ENCODE results near the gene TAS2R1.

Gene TAS2R1

GRCh38 chr5:9630251-9630650, at the start of gene TAS2R1:
TAS2R1 (minus strand) TSS chr5:9630351; CDS start chr5:9630032, 319 bp downstream.
- DNase-seq: no peak

DNA sequence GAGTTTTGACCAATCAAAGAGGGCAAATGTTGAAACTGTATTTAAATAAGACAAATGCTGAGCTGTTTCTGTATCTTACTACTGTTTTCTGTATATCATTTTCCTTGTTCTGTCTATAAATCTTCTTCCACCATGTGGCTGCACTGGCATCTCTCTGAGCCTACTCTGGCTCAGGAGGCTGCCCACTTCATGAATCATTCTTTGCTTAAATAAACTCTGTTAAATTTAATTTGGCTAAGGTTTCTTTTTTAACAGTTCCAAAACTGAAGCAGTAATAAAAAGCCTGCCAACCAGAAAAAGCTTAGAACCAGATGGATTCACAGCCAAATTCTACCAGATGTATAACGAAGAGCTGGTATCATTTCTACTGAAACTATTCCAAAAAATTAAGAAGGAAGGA, 40.2 kb upstream of the TAS2R1 start:
- DNase-seq: no peak

DNA sequence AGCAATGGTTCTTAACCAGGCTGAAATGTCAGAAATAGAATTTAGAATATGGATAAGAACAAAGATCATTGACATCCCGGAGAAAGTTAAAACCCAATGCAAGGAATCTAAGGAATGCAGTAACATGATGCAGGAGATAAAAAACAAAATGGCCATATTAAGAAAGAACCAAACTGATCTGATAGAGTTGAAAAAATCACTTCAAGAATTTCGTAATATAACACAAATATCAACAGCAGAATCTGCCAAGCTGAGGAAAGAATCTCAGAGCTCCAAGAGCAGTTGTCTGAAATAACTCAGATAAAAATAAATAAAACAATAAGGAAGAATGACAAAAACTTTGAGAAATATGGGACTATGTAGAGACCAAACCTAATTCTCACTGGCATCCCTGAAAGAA, 37.8 kb upstream of the TAS2R1 start:
- DNase-seq: no peak

GRCh38 chr5:9663891-9664290, 33.7 kb upstream of the TAS2R1 start:
- DNase-seq: no peak

DNA sequence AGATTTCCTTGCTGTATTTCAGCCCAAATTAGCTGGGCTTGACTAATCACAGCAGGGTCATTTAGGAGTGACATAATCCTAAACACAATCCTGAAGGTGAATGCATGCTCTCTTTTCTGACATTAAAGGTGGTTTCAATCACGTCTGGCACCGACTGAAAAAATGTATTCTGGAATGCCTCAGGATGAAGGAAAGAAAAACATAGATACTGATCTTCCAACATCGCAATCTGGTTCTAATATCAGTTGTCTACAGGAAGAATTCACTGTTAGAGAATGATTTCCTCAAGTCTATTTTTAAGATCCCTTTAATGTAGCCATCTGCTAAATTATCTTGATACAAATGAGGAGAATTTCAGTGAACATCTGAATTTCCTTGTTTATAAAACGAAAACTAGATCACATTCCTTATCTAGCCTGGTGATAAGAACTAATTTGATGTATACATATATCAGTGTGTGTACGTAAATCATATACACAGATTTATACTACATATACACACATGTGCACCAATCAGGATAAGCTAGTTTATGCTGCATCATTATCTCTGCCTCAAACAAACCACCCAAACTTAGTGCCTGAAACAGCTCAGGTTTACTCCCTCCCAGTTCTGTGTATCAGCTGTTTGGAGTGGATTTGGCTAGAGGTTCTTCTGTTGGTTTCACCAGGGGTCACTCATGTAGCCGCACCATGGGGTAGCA, 31.3 kb upstream of the TAS2R1 start:
- no peak for DNase-seq

GRCh38 chr5:9658706-9659105, 28.6 kb upstream of the TAS2R1 start:
- no peak for DNase-seq

DNA sequence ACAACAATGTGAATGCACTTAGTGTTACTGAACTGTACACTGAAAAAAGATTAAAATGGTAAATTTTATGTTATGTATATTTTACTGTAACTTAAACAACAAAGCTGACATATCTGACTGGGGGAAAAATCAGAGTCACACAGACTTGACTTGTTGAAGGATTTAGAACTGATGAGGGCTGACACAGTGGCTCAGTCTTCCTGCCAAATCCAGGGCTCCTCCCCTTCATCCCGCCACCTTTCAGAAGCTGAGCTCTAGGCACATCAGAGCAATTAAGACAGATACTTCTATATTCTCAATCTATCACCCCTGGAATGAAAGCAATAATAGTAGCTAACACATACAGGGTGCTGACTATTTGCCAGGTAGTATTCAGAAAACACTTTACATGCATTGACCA, 27.7 kb upstream of the TAS2R1 start:
- no peak for DNase-seq

GRCh38 chr5:9655641-9656040, 25.5 kb upstream of the TAS2R1 start:
- DNase-seq: no peak

GRCh38 chr5:9654886-9655285, 24.7 kb upstream of the TAS2R1 start:
- DNase-seq: no peak

- no peak for DNase-seq
Observed at GRCh38 chr5:9653811-9654210, 23.7 kb upstream of the TAS2R1 start.

DNA sequence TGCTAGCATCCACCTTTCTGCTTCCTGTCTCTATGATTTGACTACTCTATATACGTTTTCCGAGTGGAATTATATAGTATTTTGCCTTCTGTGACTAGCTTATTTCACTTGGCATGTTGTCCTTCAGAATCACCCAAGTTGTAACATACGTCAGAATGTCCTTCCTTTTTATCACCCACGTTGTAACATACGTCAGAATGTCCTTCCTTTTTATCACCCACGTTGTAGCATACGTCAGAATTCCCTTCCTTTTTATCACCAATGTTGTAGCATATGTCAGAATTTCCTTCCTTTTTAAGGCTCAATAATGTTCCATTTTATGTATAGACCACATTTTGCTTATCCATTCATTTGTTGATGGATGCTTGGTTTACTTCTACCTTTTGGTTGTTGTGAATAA, 22.9 kb upstream of the TAS2R1 start:
- no peak for DNase-seq

GRCh38 chr5:9652295-9652694, 22.1 kb upstream of the TAS2R1 start:
- no peak for DNase-seq

DNA sequence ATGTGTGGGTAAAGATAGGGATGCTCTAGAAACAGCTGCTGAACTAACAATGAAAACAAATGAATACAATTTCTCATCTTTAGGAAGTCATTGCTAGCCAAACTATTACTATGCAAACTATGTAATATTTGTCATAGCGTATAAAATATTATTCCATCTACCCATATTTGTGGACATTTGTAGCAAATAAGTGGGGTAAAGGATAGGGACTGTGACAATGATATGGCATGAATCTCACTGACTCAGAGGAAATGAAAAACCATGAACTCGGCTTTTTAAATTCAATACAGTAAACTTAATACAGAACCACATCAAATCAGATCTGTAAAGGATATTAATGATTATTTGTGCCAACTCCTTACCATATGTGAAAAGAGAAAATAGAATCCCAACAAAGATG, 16.7 kb upstream of the TAS2R1 start:
- DNase-seq: no peak

DNA sequence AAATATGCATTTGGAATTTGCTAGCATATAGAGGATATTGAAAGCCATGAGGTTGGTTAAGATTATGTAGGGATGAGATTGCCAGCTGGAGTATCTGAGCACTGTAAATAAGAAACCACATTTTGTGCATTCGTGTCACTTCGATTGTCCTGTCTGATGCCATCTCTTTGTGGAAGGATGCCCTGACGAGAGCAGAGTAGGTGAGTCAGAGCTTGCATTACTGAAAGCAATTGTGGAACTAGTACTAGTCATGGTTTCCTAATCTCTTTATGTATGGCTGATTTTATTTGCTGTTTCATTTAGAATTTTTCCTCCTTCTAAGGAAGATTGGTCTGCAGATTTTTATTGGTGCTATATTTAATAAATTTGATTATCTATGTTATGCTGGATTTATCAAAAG, 14.5 kb upstream of the TAS2R1 start:
- DNase-seq: no peak

- no peak for DNase-seq
Observed at GRCh38 chr5:9642621-9643020, 12.5 kb upstream of the TAS2R1 start.

DNA sequence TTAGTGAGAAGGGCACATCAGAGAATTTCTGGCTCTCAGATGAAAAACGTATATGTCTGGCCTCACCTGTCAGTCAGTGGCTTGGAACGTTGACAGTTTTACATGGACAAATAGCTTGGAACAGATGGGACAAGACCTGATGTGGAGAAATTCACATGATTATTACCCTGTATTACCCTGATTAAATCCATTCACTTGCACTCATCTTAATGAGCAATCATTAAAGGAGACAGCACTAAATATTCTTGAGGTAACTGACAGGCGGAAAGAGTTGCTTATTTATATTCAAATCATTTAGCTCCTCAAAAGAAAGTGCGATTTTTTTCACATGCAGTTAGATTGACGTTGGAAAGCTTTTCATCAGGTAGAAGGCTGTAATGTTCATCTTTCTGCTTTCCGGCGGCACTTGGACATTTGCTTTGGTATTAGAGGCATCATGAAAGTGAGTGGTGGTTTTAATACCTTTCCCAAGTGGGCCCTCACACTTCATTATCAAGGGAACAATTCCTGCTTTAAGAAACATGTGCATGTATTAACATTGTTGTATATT, 11.7 kb upstream of the TAS2R1 start:
- DNase-seq: no peak

DNA sequence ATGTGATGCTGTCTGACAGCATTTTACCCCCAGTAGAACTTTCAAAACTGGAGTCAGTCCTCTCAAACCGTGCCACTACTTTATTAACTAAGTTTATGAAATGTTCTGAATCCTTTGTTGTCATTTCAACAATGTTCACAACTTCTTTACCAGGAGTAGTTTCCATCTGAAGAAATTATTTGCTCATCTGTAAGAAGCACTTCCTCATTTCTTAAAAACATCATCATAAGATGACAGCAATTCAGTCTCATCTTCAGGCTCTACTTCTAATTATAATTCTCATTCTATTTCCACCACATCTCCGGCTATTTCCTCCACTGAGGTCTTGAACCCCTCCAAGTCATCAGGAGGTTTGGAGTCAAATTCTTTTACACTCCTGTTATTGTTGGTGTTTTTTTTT, 2.3 kb upstream of the TAS2R1 start:
- no peak for DNase-seq

DNA sequence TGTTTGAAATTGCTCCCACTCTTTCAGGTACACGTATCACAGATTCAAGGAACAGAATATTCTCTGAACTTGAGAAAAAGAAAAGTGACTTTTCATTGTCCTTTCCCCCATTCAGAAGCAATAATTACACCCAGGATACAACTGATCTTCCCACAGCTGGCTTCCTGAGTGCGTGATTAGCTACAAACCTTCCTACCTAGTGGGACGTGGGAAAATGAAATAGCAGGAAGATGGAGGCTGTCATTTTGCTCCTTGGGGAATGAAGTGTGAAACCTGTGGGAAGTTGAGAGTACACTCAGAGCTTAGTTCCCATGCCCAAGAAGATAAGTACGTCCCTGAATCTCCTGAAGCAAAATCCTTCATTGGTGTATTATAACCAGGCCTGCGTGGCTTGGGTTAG, 2.6 kb downstream of the TAS2R1 start:
- DNase-seq: no peak

DNA sequence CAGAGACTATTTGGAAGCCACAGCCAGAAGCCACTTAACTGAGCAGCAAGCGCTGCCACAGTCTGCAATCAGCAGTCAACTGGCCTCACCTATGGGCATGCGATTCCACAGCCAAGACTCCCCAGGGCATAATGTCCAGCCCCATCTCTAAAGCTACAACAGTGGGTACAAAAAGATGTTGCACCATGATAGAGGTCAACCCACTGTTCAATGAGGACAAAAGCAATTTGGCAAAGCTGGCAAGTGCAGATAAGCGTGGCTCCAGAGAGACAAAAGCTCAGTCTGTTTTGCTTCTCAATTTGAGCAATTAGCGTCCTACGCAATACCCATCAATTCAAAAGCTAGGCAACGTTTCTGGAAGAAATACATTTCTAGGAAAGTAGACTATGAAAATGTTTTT, 3.2 kb downstream of the TAS2R1 start:
- peak; percentile 56 for DNase-seq

DNA sequence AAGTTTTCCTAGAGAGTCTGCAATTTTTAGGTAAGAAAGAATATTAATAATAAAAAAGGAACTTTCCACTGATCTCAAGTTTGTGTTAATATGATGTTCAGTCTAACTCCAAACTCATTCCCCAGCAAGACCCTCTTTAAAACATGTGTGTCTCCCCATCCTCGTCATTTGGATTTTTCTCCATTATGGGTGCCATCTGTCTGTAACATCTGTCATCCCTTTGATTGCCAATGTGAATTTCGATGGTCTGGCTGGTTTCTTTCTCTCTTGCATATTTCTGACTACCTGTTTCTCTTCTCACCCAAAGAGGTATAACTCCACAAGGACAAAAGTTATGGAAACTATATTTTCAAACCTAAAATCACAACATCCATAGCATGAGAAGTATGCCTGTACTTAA, 4.4 kb downstream of the TAS2R1 start:
- DNase-seq: no peak

DNA sequence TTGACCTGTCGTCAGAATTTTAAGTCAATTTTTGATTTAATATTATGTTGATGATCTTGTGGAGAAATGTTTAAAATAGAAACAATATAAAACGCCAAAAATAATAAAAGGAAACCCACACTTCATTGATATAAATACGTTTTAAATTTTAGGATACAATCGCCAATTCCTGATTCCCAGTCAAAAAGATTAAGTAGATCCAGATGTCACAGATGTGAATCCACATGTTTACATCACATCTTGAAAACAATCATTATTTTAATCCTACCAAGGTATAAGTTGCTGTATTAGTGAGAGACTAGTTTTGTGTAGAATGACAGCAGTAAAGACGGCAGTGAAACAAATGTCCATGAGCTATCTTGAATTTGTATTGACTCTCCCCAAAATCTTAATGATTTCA, 4.9 kb downstream of the TAS2R1 start:
- DNase-seq: no peak

DNA sequence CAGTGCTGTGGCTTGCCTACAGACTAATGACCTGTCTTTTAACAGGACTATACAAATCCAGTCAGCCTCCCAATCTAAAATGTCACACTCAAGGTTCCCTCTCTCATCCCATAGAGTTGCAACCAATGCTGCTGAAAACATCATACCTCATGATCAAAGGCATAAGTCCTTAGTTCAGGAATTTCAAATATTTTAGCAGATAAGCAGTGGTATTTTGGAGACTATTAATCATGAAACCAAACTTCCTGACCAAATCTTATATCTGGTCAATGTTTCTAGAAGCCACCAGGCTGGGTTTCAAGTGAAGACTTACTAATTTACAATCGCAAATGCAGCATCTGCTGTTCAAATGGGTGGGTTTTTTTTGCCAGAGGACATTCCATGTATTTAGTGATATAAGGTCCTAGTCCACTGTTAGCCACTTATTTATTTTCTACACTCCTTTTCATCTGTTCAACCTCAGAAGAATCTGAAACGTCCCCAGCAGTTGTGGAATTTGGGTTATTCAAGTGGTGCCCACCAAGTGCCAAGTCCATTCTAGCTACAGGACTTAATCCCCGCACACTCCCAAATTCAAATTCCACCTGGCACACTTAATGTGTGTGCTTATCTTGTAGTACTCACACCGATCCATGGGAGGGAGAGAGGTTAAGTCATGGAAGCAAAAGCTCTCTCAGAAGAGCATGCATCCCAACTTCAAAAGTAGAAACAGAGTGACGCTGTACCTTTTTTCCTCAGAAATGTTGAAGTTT, 5.8 kb downstream of the TAS2R1 start:
- DNase-seq: no peak

DNA sequence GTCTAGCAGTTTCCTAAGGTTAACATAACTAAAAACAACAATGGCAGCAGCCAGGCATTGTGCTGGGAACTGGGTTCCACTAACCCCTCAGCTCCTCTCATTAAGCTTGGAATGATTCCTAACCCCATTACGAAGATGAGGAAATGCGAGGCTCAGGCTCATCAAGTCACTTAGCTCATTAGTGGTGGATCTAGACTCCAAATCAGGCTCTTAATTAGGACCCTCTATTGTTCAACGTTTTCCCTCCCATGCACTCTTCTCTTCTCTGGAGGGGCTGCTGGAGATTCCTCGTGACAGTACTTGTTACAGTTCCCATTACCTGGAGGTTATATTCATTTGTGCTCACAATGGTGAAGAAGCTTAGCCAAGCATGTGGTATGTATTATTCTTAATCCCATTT, 6.5 kb downstream of the TAS2R1 start:
- no peak for DNase-seq

- DNase-seq: no peak
Observed at GRCh38 chr5:9622971-9623421, 7.2 kb downstream of the TAS2R1 start.

Measured in retina (tissue), 1 donor.